ENCODE results near the gene MAP2K2. TPM values are rescaled to one million over a fixed set of nuclear protein-coding genes. Genes with fewer than 3 reads are reported as not detected.
A peak's percentile ranks its signal among the peaks of the same experiment; 100 is the strongest.

MAP2K2 gene
- total RNA-seq, 1 donor from 2014 or later = 116 TPM

GRCh38 chr19:4103080-4103433 is 20.9 kb downstream of the MAP2K2 start:
- no peak for TF ChIP-seq CTCF (IDR thresholded peaks at IDR 0.05; ENCODE audit: insufficient read depth, low read length, severe bottlenecking)
- H3K27me3 ChIP-seq (ENCODE audit: control insufficient read depth, insufficient read depth, low read length) = no peaks in the 10 kb centered on the region
- FAIRE-seq = no peak
- H3K4me3 ChIP-seq (ENCODE audit: low read depth, low read length) = no peak overlapping the region
- DNase-seq (ENCODE audit: low read depth) = peak; percentile 30
- H3K36me3 ChIP-seq (ENCODE audit: control insufficient read depth, insufficient read depth, low read length) = peaks cover 18% of the 10 kb centered on the region

- TF ChIP-seq CTCF (IDR thresholded peaks at IDR 0.05; ENCODE audit: insufficient read depth, low read length, severe bottlenecking) = no peak
- DNase-seq (ENCODE audit: low read depth) = no peak
- FAIRE-seq = no peak
- Histone ChIP-seq H3K4me3 (ENCODE audit: low read depth, low read length) (no peak overlapping the region), H3K36me3 (ENCODE audit: control insufficient read depth, insufficient read depth, low read length) (peaks cover 16% of the 10 kb centered on the region), H3K27me3 (ENCODE audit: control insufficient read depth, insufficient read depth, low read length) (no peaks in the 10 kb centered on the region)
Measured at GRCh38 chr19:4102339-4103079, 21.4 kb downstream of the MAP2K2 start.

GRCh38 chr19:4101496-4101770 is 22.5 kb downstream of the MAP2K2 start:
- Histone ChIP-seq H3K27me3 (ENCODE audit: control insufficient read depth, insufficient read depth, low read length) (no peaks in the 10 kb centered on the region), H3K4me3 (ENCODE audit: low read depth, low read length) (no peak overlapping the region), H3K36me3 (ENCODE audit: control insufficient read depth, insufficient read depth, low read length) (peaks cover 17% of the 10 kb centered on the region)
- FAIRE-seq = no peak
- TF ChIP-seq CTCF (IDR thresholded peaks at IDR 0.05; ENCODE audit: insufficient read depth, low read length, severe bottlenecking) = no peak
- DNase-seq (ENCODE audit: low read depth) = no peak

- no peak overlapping the region for H3K4me3 ChIP-seq (ENCODE audit: low read depth, low read length)
- TF ChIP-seq CTCF (IDR thresholded peaks at IDR 0.05; ENCODE audit: insufficient read depth, low read length, severe bottlenecking) = no peak
- peak; percentile 64 for FAIRE-seq
- H3K36me3 ChIP-seq (ENCODE audit: control insufficient read depth, insufficient read depth, low read length) = peaks cover 17% of the 10 kb centered on the region
- no peak for DNase-seq (ENCODE audit: low read depth)
- no peaks in the 10 kb centered on the region for H3K27me3 ChIP-seq (ENCODE audit: control insufficient read depth, insufficient read depth, low read length)
Measured at GRCh38 chr19:4100647-4101495, 23.1 kb downstream of the MAP2K2 start.

- H3K27me3 ChIP-seq (ENCODE audit: control insufficient read depth, insufficient read depth, low read length) = no peaks in the 10 kb centered on the region
- DNase-seq (ENCODE audit: low read depth) (no peak), FAIRE-seq (no peak)
- H3K4me3 ChIP-seq (ENCODE audit: low read depth, low read length) = no peak overlapping the region
- H3K36me3 ChIP-seq (ENCODE audit: control insufficient read depth, insufficient read depth, low read length) = peaks cover 21% of the 10 kb centered on the region
- TF ChIP-seq CTCF (IDR thresholded peaks at IDR 0.05; ENCODE audit: insufficient read depth, low read length, severe bottlenecking) = no peak
Measured at GRCh38 chr19:4099041-4099764, 24.7 kb downstream of the MAP2K2 start.

Measured in bronchial epithelial cell (primary cell).